Kidney (tissue), 14 donors: ENCODE data around the gene TVP23A. TPM values are rescaled to one million over a fixed set of nuclear protein-coding genes. Genes with fewer than 3 reads are reported as not detected.

Source experiments
- DNase-seq, 5 donors: peaks; one replicate each; pipeline ENCODE4 v3.0.0-alpha.2; 2013 to 2020
- FAIRE-seq: peaks from 2 replicates; lab custom pipeline; 2012; peaks lifted over from hg19 to GRCh38; lab: Jason Lieb, UNC
- H3K27ac ChIP-seq, 2 donors: one replicate each; pipeline ENCODE4 v1.7.0; 2013; ENCODE audit warnings: low read depth in 2 of 2, low read length in 2 of 2, inconsistent platforms in 1 of 2
- H3K27me3 ChIP-seq: one replicate; pipeline ENCODE4 v1.7.1; 2013; ENCODE audit warnings: low read length, inconsistent platforms; ENCODE audit not compliant: control insufficient read depth, insufficient read depth
- H3K36me3 ChIP-seq, 3 donors: one replicate each; pipeline versions ENCODE4 v1.7.0 to v1.7.1; 2013; ENCODE audit warnings: low read length in 3 of 3, control low read depth in 1 of 3, inconsistent platforms in 1 of 3; ENCODE audit not compliant: insufficient read depth in 3 of 3, control insufficient read depth in 2 of 3
- H3K4me1 ChIP-seq, 3 donors: one replicate each; pipeline versions ENCODE4 v1.7.0 to v1.7.1; 2013; ENCODE audit warnings: low read length in 3 of 3, inconsistent platforms in 1 of 3, low read depth in 1 of 3; ENCODE audit not compliant: control insufficient read depth in 2 of 3, insufficient read depth in 2 of 3
- H3K4me3 ChIP-seq, 3 donors: one replicate each; pipeline versions ENCODE4 v1.7.0 to v1.8.1; 2013; ENCODE audit warnings: low read length in 3 of 3, control low read depth in 1 of 3, inconsistent platforms in 1 of 3
- H3K9ac ChIP-seq, 3 donors: one replicate each; pipeline versions ENCODE4 v1.7.0 to v1.7.1; 2013; ENCODE audit warnings: low read length in 3 of 3, control low read depth in 1 of 3, inconsistent platforms in 1 of 3
- H3K9me3 ChIP-seq, 3 donors: one replicate each; pipeline versions ENCODE4 v1.7.0 to v1.7.1; 2013; ENCODE audit warnings: low read length in 3 of 3, control low read depth in 1 of 3, inconsistent platforms in 1 of 3; ENCODE audit not compliant: control insufficient read depth in 2 of 3, insufficient read depth in 1 of 3
- intact Hi-C: fragments of 100-400 bp; cut with DNase I; formaldehyde crosslinking; loops from one replicate; pipeline ENCODE4 v1.11.1; 2022
- polyA plus RNA-seq: library from polyadenylated mRNA; stranded (reverse); fragments of 350-450 nt; fragmentation: Illumina TruSeq; extraction: RNeasy Lipid Tissue Mini Kit (QIAGEN cat#74804); gene quantifications from one replicate; pipeline ENCODE4 v1.2.3, GENCODE V29; 2014; ENCODE audit warnings: low read depth, low replicate concordance; ENCODE audit not compliant: insufficient read depth
- total RNA-seq: library from RNA; stranded (reverse); fragmentation: NEBNext Ultra II Directional; extraction: Animal tissue kit (Norgen Biotek cat#: 25700); gene quantifications from one replicate; pipeline ENCODE4 v1.2.1, GENCODE V29; 2021
- TF ChIP-seq, protein P1 (sequence below): IDR thresholded peaks from 3 replicates; pipeline ENCODE4 v1.5.1; 2012; ENCODE audit warnings: mild to moderate bottlenecking, moderate library complexity, borderline replicate concordance; ENCODE audit not compliant: insufficient read depth; ENCODE audit errors: extremely low read depth
- donor health status: control.
- donor health status: control.
- donor health status: control.
- donor health status: control.
- donor health status: control.
- donor health status: DM: yes; HTN: yes; CAD: no.
- donor health status: Normal renal cell carcinoma (clear cell type).

The TVP23A gene
- total and polyA plus RNA-seq, 2 donors from 2014 or later, result 0.19 TPM; not detected in 1

DNA sequence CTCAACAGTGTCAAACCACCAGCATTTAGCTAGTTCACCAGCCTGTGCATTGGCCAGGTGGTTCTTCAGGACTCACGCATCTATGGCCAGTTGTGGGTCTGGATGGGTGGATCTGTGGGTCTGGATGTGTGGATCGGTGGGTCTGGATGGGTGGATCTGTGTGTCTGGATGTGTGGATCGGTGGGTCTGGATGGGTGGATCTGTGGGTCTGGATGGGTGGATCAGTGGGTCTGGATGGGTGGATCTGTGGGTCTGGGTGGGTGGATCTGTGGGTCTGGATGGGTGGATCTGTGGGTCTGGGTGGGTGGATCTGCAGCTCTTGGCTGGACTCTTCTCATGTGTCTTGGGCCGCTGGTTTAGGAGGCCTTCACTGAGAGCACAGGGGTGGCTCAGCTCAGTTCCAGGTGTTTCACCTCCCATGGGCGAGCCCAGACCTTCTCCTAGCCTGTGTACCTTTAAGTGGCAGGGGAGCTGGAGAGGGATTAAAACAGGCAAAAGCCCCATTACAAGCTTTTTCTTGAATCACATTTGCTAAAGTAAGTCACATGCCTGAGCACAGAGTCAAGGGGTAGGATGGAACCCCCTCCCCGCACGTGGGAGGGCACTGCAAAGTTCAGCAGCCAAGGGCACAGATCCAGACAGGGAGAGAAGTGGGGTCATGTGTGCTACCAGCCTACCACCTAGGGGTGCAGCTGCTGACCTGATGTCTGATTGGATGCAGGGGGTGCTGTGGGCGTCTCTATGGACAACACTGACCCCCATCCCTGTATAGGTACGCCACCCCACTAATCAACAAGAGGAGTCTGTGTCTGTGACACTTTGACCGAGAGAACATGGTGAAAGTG is 78.4 kb downstream of the TVP23A start:
- intact Hi-C loops, result loop anchor here (5.0 kb wide), 1 partner anchor 228 kb away; no protein-coding TSS in a partner anchor
- H3K9ac ChIP-seq, result no peak overlapping the region
- H3K4me3 ChIP-seq, result no peak overlapping the region
- no peaks in the 10 kb centered on the region for H3K9me3 ChIP-seq
- H3K27me3 ChIP-seq, result no peaks in the 10 kb centered on the region
- TF ChIP-seq, protein P1, sequence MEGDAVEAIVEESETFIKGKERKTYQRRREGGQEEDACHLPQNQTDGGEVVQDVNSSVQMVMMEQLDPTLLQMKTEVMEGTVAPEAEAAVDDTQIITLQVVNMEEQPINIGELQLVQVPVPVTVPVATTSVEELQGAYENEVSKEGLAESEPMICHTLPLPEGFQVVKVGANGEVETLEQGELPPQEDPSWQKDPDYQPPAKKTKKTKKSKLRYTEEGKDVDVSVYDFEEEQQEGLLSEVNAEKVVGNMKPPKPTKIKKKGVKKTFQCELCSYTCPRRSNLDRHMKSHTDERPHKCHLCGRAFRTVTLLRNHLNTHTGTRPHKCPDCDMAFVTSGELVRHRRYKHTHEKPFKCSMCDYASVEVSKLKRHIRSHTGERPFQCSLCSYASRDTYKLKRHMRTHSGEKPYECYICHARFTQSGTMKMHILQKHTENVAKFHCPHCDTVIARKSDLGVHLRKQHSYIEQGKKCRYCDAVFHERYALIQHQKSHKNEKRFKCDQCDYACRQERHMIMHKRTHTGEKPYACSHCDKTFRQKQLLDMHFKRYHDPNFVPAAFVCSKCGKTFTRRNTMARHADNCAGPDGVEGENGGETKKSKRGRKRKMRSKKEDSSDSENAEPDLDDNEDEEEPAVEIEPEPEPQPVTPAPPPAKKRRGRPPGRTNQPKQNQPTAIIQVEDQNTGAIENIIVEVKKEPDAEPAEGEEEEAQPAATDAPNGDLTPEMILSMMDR, result no peak
- DNase-seq (no peak), FAIRE-seq (no peak)
- H3K27ac ChIP-seq, result no peak overlapping the region
- H3K36me3 ChIP-seq, result no peaks in the 10 kb centered on the region
- H3K4me1 ChIP-seq, result peaks cover 3 to 6% (median 6%) of the 10 kb centered on the region in 3 donors

DNA sequence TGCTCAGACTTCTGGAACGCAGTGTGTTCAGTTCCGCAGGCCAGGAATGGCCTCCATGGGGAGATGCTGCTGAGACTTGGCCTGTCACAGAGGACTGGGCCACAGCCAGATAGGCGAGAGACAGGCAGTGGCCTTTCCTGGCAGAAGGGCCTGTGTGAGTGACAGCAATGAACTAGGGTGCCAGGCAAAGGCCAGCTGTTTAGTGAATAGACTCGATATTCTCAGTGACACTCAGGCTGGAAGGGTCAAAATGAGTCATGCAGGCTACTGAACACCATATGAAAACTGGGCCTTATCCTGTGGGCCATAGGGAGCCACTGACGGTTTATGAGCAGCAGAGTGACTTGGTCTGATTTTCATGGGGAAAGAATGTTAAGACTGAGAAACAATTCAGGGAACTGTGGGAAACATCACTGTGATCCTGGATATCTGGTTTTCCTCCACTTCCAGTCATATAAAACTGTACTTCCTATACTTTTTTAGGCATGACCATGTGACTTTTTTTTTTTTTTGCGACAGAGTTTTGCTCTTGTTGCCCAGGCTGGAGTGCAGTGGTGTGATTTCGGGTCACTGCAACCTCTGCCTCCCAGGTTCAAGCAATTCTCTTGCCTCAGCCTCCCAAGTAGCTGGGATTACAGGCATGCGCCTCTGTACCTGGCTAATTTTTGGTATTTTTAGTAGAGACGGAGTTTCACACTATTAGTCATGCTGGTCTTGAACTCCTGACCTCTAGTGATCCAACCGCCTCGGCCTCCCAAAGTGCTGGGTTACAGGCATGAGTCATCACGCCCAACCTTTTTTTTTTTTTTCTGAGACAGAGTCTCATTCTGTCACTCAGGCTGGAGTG is 80.1 kb downstream of the TVP23A start:
- TF ChIP-seq, protein P1, result no peak
- Histone ChIP-seq H3K4me3 (no peak overlapping the region), H3K27ac (no peak overlapping the region), H3K9ac (no peak overlapping the region), H3K36me3 (no peaks in the 10 kb centered on the region), H3K27me3 (no peaks in the 10 kb centered on the region), H3K9me3 (no peaks in the 10 kb centered on the region), H3K4me1 (peaks cover 0 to 2% (median 2%) of the 10 kb centered on the region in 3 donors)
- DNase-seq, result peak in 1 of 5 donors; percentile 31
- intact Hi-C loops, result loop anchor here (5.0 kb wide), 1 partner anchor 226 kb away; no protein-coding TSS in a partner anchor
- no peak for FAIRE-seq

DNA sequence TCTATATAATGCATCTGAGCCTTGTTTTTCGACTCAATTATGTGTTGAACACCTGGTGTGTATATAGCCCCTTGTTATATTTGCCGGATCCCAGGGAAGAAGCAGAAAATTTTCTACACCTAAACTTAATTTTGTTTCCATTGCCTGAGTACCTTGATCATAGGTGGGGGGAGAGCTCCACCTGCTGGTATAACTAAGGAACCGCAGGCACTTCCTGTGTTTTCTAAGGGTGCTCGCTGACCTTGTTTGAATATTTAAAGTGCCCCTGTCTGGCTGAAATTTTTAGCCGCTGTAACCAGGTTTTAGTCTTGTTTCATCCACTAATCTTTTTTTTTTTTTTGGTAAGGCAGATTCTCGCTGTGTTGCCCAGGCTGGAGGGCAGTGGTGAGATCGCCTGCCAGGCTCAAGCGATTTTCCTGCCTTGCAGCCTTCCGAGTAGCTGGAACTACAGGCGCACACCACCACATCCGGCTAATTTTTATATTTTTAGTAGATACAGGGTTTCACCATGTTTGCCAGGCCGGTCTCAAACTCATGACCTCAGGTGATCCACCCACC is 81.4 kb downstream of the TVP23A start:
- peak in 4 of 5 donors; percentile 75 to 88 (median 82) for DNase-seq
- no peak overlapping the region for H3K9ac ChIP-seq
- peaks cover 0 to 3% (median 0%) of the 10 kb centered on the region in 3 donors for H3K9me3 ChIP-seq
- TF ChIP-seq, protein P1, result peak; percentile 84
- H3K4me1 ChIP-seq, result peaks cover 0 to 2% (median 0%) of the 10 kb centered on the region in 3 donors
- H3K4me3 ChIP-seq, result peak overlapping the region in 1 of 3 donors; percentile 61
- FAIRE-seq, result peak; percentile 27
- H3K27me3 ChIP-seq, result no peaks in the 10 kb centered on the region
- H3K36me3 ChIP-seq, result no peaks in the 10 kb centered on the region
- no peak overlapping the region for H3K27ac ChIP-seq
- intact Hi-C loops, result loop anchor here (5.0 kb wide), 1 partner anchor 225 kb away; no protein-coding TSS in a partner anchor
